HG03520 (cell line): ENCODE data around the gene CPNE4.
"Not testable (repeated sequence)": the region's sequence is repeated elsewhere in the genome, so short reads cannot be mapped to it uniquely, and the experiment has no call there.

Experiments
- ATAC-seq: cut with Tn5 transposase; IDR thresholded peaks from one replicate; pipeline ENCODE4 v1.9.1; 2021; ENCODE audit warnings: mild to moderate bottlenecking, moderate library complexity; ENCODE audit not compliant: unreplicated experiment

CPNE4 gene

DNA sequence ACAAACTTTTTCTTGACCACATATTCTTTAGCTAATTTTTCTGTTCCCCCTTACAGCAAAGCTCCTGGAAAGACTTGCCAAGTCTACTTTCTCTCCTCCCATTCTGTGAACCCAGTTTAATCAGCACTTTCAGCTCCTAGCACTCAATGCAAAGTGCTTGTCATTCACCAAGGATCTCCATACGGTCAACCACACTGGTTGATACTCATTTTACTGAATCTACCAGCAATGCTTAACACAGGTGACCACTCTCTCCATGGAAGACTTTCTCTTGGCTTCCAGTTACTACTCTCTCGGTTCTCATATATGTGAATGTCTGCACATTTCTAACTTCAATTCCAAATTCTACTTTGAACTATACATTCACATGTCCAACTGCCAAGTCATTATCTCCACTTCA lies 543.7 kb downstream of the CPNE4 start:
- no peak for ATAC-seq

DNA sequence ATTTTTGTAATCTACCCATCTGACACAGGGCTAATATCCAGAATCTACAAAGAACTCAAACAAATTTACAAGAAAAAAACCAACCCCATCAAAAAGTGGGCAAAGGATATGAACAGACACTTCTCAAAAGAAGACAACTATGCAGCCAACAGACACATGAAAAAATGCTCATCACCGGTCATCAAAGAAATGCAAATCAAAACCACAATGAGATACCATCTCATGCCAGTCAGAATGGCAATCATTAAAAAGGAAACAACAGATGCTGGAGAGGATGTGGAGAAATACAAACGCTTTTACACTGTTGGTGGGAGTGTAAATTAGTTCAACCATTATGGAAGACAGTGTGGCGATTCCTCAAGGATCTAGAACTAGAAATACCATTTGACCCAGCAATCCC lies 548.3 kb downstream of the CPNE4 start:
- ATAC-seq: not testable (repeated sequence)

DNA sequence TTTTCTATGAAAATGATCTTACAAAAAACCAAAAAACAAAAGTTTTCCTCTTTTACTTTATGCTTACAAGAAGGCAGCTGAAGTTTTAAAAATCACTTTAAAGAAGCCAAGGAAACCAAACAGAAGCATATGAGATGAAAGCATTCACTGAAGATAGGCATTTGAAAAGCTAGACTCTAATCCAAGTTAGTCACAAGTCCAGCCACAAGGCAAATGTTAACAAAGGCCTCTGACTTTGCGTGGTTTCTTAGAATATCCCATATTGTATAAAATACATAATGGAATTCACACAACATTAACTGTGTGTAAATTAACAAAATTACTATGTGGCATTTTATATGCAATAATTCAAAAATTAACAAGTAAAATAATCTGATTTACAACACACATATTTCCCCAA lies 549.7 kb downstream of the CPNE4 start:
- ATAC-seq: no peak

DNA sequence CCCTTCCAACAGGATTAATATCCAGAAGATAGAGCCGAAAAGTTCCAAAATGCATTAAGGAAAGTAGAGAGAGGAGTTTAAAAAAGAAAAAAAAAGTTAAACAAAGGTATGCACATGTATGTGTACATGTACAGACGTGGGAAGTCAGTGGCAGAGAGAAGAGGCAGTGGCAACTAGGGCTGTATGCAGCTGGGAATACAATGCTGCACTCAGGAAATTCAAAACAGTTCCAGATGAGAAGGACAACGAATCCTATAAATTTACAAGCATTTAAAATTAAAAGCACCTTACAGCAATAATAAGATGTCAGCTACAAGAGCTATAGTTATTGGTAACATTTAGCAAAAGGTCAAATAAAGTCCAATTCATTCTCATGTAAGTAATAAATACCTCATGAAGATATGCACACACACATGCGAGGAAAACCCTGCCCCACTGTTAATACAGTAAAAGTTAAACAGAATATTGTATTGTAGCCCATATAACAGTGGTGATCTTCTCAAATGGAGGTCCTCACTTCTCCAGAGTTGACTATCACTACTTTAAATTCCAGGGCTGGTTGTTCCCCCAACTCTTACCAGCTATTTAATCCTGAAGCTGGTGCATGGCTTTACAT lies 550.2 kb downstream of the CPNE4 start:
- no peak for ATAC-seq
